NCI-H1417 treated with DMSO at 0.1 percent for 48 hours (cell line): ENCODE data around the gene CTNNAL1.
"Not testable (repeated sequence)": the region's sequence is repeated elsewhere in the genome, so short reads cannot be mapped to it uniquely, and the experiment has no call there.

Source experiments
- DNase-seq: peaks from one replicate; lab custom pipeline; 2025; lab: John Stamatoyannopoulos, UW

CTNNAL1 gene, protein sequence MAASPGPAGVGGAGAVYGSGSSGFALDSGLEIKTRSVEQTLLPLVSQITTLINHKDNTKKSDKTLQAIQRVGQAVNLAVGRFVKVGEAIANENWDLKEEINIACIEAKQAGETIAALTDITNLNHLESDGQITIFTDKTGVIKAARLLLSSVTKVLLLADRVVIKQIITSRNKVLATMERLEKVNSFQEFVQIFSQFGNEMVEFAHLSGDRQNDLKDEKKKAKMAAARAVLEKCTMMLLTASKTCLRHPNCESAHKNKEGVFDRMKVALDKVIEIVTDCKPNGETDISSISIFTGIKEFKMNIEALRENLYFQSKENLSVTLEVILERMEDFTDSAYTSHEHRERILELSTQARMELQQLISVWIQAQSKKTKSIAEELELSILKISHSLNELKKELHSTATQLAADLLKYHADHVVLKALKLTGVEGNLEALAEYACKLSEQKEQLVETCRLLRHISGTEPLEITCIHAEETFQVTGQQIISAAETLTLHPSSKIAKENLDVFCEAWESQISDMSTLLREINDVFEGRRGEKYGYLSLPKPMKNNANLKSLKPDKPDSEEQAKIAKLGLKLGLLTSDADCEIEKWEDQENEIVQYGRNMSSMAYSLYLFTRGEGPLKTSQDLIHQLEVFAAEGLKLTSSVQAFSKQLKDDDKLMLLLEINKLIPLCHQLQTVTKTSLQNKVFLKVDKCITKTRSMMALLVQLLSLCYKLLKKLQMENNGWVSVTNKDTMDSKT

DNA sequence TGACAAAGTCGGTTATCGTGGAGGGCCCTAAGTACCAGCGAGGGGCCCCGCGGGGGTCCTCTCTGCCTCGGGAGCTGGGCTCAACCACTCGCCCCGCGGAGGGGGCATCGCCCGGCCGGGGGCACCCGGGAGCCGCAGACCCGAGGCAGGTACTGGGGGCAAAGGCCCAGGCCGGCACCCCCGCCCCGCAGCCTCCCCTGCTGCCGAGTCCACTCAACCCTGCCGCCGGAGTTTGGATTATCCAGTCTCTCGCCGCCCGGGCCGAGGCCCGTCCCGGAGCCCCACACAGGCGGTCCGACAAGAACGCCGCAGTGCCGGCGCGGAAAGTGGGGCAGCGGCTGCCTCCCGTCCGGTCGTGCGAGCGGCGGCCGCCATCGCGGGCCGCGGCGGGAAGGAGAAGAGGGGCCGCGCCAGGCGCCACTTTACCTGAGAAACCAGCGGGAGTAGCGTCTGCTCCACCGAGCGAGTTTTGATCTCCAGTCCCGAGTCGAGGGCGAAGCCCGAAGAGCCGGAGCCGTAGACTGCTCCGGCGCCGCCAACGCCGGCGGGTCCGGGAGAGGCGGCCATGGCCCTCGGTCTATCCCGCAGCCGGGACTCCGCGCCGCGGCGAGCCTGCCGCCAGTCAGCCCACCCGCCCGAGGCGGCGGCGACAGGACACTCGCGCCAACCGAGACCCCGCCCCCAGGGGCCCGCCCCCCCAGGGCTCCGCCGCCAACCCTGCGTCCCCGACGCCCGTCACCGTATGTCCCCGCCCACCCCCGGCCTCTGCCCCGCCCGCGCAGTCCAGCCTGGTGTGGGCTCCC lies at the start of gene CTNNAL1:
CTNNAL1 (minus strand) TSS at position 624 of the 803 bp plus-strand sequence; CDS start at position 567, 57 bp downstream.
- DNase-seq, result peak; percentile 59

- DNase-seq, result no peak
Observed at GRCh38 chr9:109062543-109062942, 49.2 kb upstream of the CTNNAL1 start.

GRCh38 chr9:109060191-109060590 lies 46.9 kb upstream of the CTNNAL1 start:
- DNase-seq, result no peak

- DNase-seq, result not testable (repeated sequence)
Observed at GRCh38 chr9:109053121-109053520, 39.8 kb upstream of the CTNNAL1 start.

DNA sequence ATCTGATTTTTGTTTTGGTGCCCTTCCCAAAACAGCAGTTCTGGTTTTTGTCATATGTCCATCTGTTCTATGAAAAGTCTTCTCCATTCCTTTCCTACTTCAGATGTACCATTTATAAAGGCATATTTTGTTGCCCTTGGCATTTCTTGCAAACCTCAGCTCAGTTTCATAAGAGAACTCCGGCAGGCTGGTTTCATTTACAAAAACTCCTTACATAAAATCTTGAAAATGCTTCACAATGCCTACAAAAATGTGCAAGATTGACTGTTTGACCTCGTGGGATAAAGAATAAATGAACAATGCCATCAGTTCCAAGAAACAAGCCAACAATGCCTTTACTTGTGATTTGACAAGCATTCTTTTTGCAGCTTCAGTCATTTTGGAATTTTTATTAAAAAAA lies 39.1 kb upstream of the CTNNAL1 start:
- DNase-seq, result no peak

- no peak for DNase-seq
Observed at GRCh38 chr9:109051733-109052132, 38.4 kb upstream of the CTNNAL1 start.

GRCh38 chr9:109050444-109050843 lies 37.1 kb upstream of the CTNNAL1 start:
- DNase-seq, result no peak

GRCh38 chr9:109048822-109049221 lies 35.5 kb upstream of the CTNNAL1 start:
- DNase-seq, result no peak

- DNase-seq, result no peak
Observed at GRCh38 chr9:109047259-109047658, 34.0 kb upstream of the CTNNAL1 start.

GRCh38 chr9:109046346-109046745 lies 33.0 kb upstream of the CTNNAL1 start:
- no peak for DNase-seq

DNA sequence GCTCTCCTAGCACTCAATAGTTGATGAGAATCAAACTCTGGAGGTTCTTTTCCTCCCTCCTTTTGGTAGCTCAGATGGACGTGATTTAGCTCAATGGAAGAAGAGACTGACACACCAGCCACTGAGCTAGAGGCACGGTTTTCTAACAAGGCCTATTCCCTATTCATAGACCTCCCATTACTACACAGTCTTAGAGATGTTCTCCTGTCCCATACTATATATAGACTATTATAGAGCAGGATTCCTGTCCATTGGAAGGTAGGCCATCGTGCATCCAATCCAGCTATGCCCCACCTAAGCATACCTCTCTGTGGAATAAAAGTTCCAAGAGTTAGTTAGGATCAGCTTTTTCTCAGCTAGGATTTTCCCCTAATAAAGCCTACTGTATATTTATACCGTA lies 30.3 kb upstream of the CTNNAL1 start:
- DNase-seq, result no peak

DNA sequence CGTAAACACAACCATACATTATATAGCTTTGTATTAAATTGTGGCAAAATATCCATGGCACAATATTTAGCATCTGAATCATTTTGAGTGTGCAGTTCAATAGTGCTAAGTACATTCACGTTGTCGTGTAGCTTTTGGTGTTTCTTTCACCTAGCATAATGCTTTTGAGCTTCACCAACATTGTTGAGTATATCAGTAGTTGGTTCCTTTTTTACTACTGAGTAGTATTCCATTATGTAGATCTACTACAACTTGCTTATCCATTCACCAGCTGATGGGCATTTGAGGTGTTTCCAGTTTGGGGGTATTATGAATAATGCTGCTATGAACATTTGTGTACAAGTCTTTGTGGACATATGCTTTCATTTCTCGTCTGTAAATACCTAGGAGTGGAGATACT lies 27.3 kb upstream of the CTNNAL1 start:
- no peak for DNase-seq

- no peak for DNase-seq
Observed at GRCh38 chr9:109039539-109039938, 26.2 kb upstream of the CTNNAL1 start.

DNA sequence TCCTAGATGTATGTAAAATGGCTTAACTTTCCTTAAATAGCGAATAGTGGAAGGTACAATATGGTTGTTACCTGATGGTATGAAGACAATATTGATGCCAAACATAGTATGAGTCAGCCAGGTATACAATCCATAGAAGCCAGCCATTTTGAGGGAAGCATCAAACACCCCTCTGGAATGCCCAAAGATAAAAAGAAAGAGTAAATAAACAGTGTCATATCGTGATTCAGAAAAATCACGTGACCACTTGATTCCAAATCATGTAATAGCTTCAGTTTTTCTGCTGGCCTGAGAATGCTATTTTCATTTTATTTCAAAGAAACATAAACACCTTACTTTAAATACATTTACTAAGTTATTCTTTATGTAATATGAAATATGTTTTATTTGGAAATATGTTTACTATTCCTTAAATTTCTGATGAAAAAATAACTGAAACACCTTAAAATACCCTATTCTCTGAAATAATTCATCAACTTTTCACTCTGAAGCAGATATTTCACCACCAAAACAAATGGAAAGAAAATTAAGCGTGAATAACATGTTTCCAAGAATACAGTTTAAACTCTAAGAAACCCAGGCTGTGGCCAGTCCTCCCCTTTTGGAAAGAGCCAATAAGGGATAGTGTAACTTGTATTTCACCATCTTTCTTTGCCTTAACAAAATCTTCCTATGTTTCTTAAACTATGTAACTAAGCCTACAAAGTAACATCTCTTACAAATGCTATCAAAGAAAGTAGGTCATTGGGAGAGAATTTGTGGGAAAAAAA lies 24.8 kb upstream of the CTNNAL1 start:
- no peak for DNase-seq

- DNase-seq, result no peak
Observed at GRCh38 chr9:109036744-109037680, 23.7 kb upstream of the CTNNAL1 start.

- DNase-seq, result no peak
Observed at GRCh38 chr9:109035684-109036423, 22.6 kb upstream of the CTNNAL1 start.

- no peak for DNase-seq
Observed at GRCh38 chr9:109033941-109034700, 20.8 kb upstream of the CTNNAL1 start.

- no peak for DNase-seq
Observed at GRCh38 chr9:109031241-109031640, 17.9 kb upstream of the CTNNAL1 start.

GRCh38 chr9:109030426-109030825 lies 17.1 kb upstream of the CTNNAL1 start:
- DNase-seq, result no peak
